K562 (cell line): ENCODE results near the gene ALOXE3. TPM values are rescaled to one million over a fixed set of nuclear protein-coding genes. Genes with fewer than 3 reads are reported as not detected.

Source experiments
- BCOR ChIP-seq: fragments of 450-650 bp; IDR thresholded peaks from 2 replicates; pipeline ENCODE4 v1.6.1; 2016
- ELF2 ChIP-seq: fragments of 250-450 bp; sonication (Bioruptor Pico); IDR thresholded peaks from 2 replicates; pipeline ENCODE4 v1.5.0; 2021; ENCODE audit warnings: mild to moderate bottlenecking
- EZH2 ChIP-seq: IDR thresholded peaks from 2 replicates; pipeline ENCODE4 v1.6.1; 2012; ENCODE audit warnings: low read depth, mild to moderate bottlenecking, inconsistent platforms, low read length, borderline replicate concordance
- FIP1L1 ChIP-seq: fragments of 200-400 bp; formaldehyde crosslinking; IDR thresholded peaks from 2 replicates; pipeline ENCODE4 v1.6.1; 2018; ENCODE audit warnings: mild to moderate bottlenecking, low read depth, low read length; ENCODE audit not compliant: poor library complexity, severe bottlenecking
- GATAD2B ChIP-seq: fragments of 450-650 bp; IDR thresholded peaks from 2 replicates; pipeline ENCODE4 v1.6.1; 2017; ENCODE audit warnings: mild to moderate bottlenecking, borderline replicate concordance
- HINFP ChIP-seq: fragments of 450-650 bp; conservative IDR thresholded peaks from 2 replicates; pipeline ENCODE4 v1.6.1; 2016; ENCODE audit warnings: missing genetic modification characterization, low read depth, mild to moderate bottlenecking, control low read depth, missing compliant biosample characterization
- MGA ChIP-seq: fragments of 450-650 bp; IDR thresholded peaks from 2 replicates; pipeline ENCODE4 v1.6.1; 2016; ENCODE audit warnings: mild to moderate bottlenecking, moderate library complexity
- MNT ChIP-seq, 2 experiments: fragments of 450-650 bp; conservative IDR thresholded peaks; 2 replicates each; pipeline ENCODE4 v1.6.1; 2017; ENCODE audit warnings: mild to moderate bottlenecking in 2 of 2, moderate library complexity in 2 of 2
- POLR2G ChIP-seq: fragments of 200-400 bp; formaldehyde crosslinking; IDR thresholded peaks from 2 replicates; pipeline ENCODE4 v1.6.1; 2017; ENCODE audit warnings: low read depth, mild to moderate bottlenecking, antibody characterized with exemption, low read length, moderate library complexity
- TEAD4 ChIP-seq, 2 experiments: sonication (generic) in 1 of 2; formaldehyde crosslinking in 1 of 2; IDR thresholded peaks; 2 replicates each; pipeline versions ENCODE4 v1.6.1 to v1.8.0; 2012 to 2022; ENCODE audit warnings: borderline replicate concordance in 1 of 2, inconsistent platforms in 1 of 2, low read length in 1 of 2, mild to moderate bottlenecking in 1 of 2, missing genetic modification reagents in 1 of 2
- ZNF354B ChIP-seq: fragments of 250-450 bp; sonication (Bioruptor Pico); IDR thresholded peaks from 2 replicates; pipeline ENCODE4 v1.4.0; 2020
- polyA plus RNA-seq, 8 experiments: library from polyadenylated mRNA; depleted of rRNA in 4 of 8; stranded (reverse) in 5 of 8; unstranded in 3 of 8; fragments of >200 nt; fragmentation: Nextera tagmentation in 2 of 8; fragmentation: Illumina TruSeq in 1 of 8; extraction: Ambion mirVana in 2 of 8; extraction: Trizol in 1 of 8; gene quantifications; 2 replicates each; pipeline versions ENCODE4 v1.2.1 to v1.2.3, GENCODE V29; 2011 to 2014; ENCODE audit warnings: inconsistent platforms in 1 of 8, missing spikeins in 1 of 8
- total RNA-seq, 7 experiments: library from RNA; depleted of rRNA in 6 of 7; stranded (reverse); fragments of >200 nt in 6 of 7; fragmentation: Illumina TruSeq in 2 of 7; extraction: Trizol in 2 of 7; gene quantifications; 2 replicates each; pipeline versions ENCODE4 v1.2.1 to v1.2.3, GENCODE V29; 2011 to 2021; ENCODE audit warnings: low replicate concordance in 1 of 7

The ALOXE3 gene
- total and polyA plus RNA-seq, 9 of the 15 experiments (the other 6 are each of a cell fraction or from before 2014, with no cell fraction given) = 0.04 TPM; not detected in 8

- TF ChIP-seq FIP1L1 (no peak), ELF2 (0 out of 2 replicates have a peak, but pooled peaks have one; percentile 33), POLR2G (peak; percentile 72), MNT (conservative IDR thresholded peaks at IDR 0.05) (peak; percentile 38 to 50; a peak in 2 of 4 replicates), GATAD2B (peak; percentile 72; the same call in 1 of the 2 replicates), EZH2 (no peak), HINFP (tag) (peak; percentile 68; the same call in 1 of the 2 replicates), MGA (peak; percentile 24; the same call in 1 of the 2 replicates), ZNF354B (no peak), BCOR (0 out of 2 replicates have a peak, but pooled peaks have one; percentile 2), TEAD4 (IDR thresholded peaks at IDR 0.05; ENCODE audit: low read length) (peak; percentile 74), TEAD4 (CRISPR knock-in tag; IDR thresholded peaks at IDR 0.05; ENCODE audit: borderline replicate concordance) (no peak)
These were observed 7.0 kb upstream of the ALOXE3 start (continued) for GRCh38 chr17:8125154-8125946.
